ENCODE data around the gene CCR5AS.
A peak's percentile ranks its signal among the peaks of the same experiment; 100 is the strongest.
"Not testable (repeated sequence)": the region's sequence is repeated elsewhere in the genome, so short reads cannot be mapped to it uniquely, and the experiment has no call there.

Gene CCR5AS

DNA sequence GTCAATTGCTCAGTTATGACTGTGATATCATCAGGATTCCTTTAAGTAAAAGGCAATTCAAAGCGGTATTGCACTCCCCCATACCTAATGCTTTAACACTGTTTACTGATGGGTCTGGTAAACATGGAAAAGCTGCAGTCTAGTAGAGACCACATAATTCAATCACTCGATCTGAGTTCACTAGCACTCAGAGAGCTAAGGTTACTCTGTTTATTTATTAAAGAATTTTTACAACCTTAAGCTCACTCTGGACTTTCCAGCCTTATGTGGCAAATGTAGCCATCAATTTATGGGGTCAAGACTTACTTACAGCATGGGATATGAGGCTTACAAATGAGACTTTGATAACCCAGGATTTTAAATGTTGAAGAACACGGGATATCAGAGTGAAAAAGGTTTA, 71.3 kb downstream of the CCR5AS start:
- DNase-seq (ENCODE audit: low spot score), result no peak
- Mint-ChIP-seq H3K27ac (ENCODE audit: unreplicated experiment) (no peak overlapping the region), H3K27me3 (ENCODE audit: unreplicated experiment) (peaks cover 8% of the 10 kb centered on the region), H3K36me3 (ENCODE audit: low read depth, unreplicated experiment) (peaks cover 18% of the 10 kb centered on the region), H3K9me3 (ENCODE audit: unreplicated experiment) (peaks cover 19% of the 10 kb centered on the region), H3K4me3 (ENCODE audit: unreplicated experiment) (no peak overlapping the region), H3K4me1 (ENCODE audit: unreplicated experiment) (peaks cover 11% of the 10 kb centered on the region)
- TF ChIP-seq, protein P1, sequence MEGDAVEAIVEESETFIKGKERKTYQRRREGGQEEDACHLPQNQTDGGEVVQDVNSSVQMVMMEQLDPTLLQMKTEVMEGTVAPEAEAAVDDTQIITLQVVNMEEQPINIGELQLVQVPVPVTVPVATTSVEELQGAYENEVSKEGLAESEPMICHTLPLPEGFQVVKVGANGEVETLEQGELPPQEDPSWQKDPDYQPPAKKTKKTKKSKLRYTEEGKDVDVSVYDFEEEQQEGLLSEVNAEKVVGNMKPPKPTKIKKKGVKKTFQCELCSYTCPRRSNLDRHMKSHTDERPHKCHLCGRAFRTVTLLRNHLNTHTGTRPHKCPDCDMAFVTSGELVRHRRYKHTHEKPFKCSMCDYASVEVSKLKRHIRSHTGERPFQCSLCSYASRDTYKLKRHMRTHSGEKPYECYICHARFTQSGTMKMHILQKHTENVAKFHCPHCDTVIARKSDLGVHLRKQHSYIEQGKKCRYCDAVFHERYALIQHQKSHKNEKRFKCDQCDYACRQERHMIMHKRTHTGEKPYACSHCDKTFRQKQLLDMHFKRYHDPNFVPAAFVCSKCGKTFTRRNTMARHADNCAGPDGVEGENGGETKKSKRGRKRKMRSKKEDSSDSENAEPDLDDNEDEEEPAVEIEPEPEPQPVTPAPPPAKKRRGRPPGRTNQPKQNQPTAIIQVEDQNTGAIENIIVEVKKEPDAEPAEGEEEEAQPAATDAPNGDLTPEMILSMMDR (IDR thresholded peaks at IDR 0.05; ENCODE audit: unreplicated experiment), result no peak

DNA sequence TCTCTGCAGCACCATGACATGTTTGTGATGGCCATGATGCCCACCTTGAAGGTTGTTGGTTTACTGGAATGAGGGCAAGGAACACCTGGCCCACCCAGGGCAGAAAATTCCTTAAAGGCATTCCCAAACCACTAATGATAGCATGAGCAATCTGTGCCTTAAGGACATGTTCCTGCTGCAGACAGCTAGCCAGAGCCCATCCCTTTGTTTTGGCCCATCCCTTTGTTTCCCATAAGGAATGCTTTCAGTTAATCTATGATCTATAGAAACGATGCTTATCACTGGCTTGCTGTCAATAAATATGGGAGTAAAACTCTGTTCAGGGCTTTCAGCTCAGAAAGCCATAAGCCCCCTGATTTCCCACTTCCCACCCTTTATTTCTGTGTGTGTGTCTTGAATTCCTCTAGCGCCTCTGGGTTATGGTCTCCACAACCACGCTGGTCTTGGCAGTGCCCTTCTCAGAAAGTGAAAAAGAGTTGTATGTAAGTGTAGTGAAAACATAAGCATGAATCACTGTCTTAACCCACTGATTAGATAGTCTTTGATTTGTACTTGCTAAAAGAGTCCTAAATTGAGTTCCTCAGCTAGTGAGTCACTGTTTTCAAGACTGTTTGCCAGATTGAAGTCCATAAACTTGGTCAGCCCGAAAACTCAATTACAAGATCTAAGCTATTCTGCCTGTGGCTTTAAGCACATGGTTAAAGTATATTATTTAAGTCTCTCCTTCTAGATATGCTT, 72.0 kb downstream of the CCR5AS start:
- H3K36me3 Mint-ChIP-seq (ENCODE audit: low read depth, unreplicated experiment), result peaks cover 18% of the 10 kb centered on the region
- no peak for DNase-seq (ENCODE audit: low spot score)
- peaks cover 8% of the 10 kb centered on the region for H3K27me3 Mint-ChIP-seq (ENCODE audit: unreplicated experiment)
- peaks cover 11% of the 10 kb centered on the region for H3K4me1 Mint-ChIP-seq (ENCODE audit: unreplicated experiment)
- TF ChIP-seq, protein P1 (IDR thresholded peaks at IDR 0.05; ENCODE audit: unreplicated experiment), result no peak
- no peak overlapping the region for H3K27ac Mint-ChIP-seq (ENCODE audit: unreplicated experiment)
- H3K9me3 Mint-ChIP-seq (ENCODE audit: unreplicated experiment), result peaks cover 16% of the 10 kb centered on the region
- H3K4me3 Mint-ChIP-seq (ENCODE audit: unreplicated experiment), result peak overlapping the region; percentile 37

DNA sequence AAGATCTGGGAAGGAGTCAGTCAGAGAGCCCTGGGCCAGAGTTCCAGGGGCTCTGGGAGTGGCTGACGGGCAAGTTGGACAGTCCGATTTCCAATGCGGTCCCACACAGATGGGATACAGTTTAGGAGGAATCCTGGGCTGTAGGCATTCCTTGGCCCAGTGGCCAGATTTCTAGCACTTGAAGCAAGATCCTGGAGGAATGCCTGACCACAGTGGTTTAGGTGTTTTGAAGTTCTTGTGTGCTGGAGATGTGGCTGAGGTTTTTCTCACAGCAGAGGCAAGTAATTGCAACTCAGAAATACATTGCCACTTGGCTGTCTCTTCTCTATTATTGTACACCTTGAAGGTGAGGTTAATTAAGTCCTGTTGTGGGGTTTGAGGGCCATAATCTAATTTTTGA, 76.2 kb downstream of the CCR5AS start:
- not testable (repeated sequence) for DNase-seq (ENCODE audit: low spot score); H3K27me3 Mint-ChIP-seq (ENCODE audit: unreplicated experiment)
- peaks cover 13% of the 10 kb centered on the region for H3K36me3 Mint-ChIP-seq (ENCODE audit: low read depth, unreplicated experiment)

DNA sequence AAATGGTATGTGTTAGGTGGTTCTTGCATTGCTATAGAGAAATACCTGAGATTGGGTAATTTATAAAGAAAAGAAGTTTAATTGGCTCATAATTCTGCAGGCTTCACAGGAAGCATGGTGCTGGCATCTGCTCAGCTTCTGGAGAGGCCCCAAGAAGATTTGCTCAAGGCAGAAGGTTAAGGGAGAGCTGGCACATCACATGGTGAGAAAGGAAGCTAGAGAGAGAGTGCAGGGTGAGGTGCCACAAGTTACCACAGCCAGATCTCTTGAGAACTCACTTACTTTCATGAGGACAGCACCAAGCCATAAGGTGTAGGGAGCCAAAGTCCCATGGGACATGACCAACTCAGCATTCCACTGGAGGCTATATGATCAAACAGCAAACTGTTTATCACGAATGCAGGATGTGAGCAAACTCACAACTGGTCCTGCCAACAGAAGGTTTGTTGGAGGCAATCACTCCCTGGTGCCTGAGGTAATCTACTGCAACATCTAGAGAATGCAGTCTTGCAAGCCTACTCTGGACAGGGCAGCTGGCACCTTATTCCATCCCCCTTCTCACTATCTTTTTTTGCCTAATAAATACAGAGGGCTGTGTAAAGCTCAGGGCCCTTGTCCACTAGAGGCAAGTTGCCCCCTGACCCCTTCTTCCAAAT, 81.1 kb downstream of the CCR5AS start:
- Mint-ChIP-seq H3K9me3 (ENCODE audit: unreplicated experiment) (no peaks in the 10 kb centered on the region), H3K27me3 (ENCODE audit: unreplicated experiment) (peaks cover 1% of the 10 kb centered on the region), H3K4me1 (ENCODE audit: unreplicated experiment) (no peaks in the 10 kb centered on the region), H3K27ac (ENCODE audit: unreplicated experiment) (no peak overlapping the region), H3K36me3 (ENCODE audit: low read depth, unreplicated experiment) (no peaks in the 10 kb centered on the region), H3K4me3 (ENCODE audit: unreplicated experiment) (no peak overlapping the region)
- no peak for DNase-seq (ENCODE audit: low spot score)
- TF ChIP-seq, protein P1 (IDR thresholded peaks at IDR 0.05; ENCODE audit: unreplicated experiment), result no peak

More for the DNA sequence above, 76.2 kb downstream of the CCR5AS start:
- not testable (repeated sequence) for H3K9me3 Mint-ChIP-seq (ENCODE audit: unreplicated experiment); H3K4me3 Mint-ChIP-seq (ENCODE audit: unreplicated experiment); H3K27ac Mint-ChIP-seq (ENCODE audit: unreplicated experiment)
- H3K4me1 Mint-ChIP-seq (ENCODE audit: unreplicated experiment), result peaks cover 11% of the 10 kb centered on the region

DNA sequence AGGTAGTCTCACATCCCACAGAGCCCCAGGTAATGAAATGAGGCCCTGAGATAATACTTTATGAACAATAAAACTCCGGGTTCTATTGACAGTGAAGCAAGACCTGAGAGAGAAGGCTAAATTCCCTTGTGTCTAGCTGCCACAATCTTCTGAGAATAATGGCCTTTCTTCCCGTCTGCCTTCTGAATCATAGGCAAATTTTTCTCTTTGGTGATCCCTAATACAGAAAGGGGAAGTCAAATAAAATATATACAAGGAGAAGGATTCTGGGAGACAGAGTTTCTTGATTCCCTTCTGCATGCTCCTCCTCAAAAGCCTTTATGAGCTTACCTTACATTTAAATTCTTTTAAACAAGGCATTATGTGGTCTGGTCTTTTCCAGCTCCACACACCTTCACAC, 82.8 kb downstream of the CCR5AS start:
- Mint-ChIP-seq H3K9me3 (ENCODE audit: unreplicated experiment) (no peaks in the 10 kb centered on the region), H3K27ac (ENCODE audit: unreplicated experiment) (no peak overlapping the region), H3K4me1 (ENCODE audit: unreplicated experiment) (no peaks in the 10 kb centered on the region), H3K4me3 (ENCODE audit: unreplicated experiment) (no peak overlapping the region), H3K27me3 (ENCODE audit: unreplicated experiment) (peaks cover 1% of the 10 kb centered on the region), H3K36me3 (ENCODE audit: low read depth, unreplicated experiment) (no peaks in the 10 kb centered on the region)
- no peak for DNase-seq (ENCODE audit: low spot score)
- TF ChIP-seq, protein P1 (IDR thresholded peaks at IDR 0.05; ENCODE audit: unreplicated experiment), result no peak
